Right lobe of liver (tissue), 6 donors: ENCODE measurements around the gene PLCZ1. TPM values are rescaled to one million over a fixed set of nuclear protein-coding genes. Genes with fewer than 3 reads are reported as not detected.

Experiments used
- ATAC-seq, 4 donors: fragments of 200-7000 bp; cut with Tn5 transposase; one replicate each; pipeline ENCODE4 v1.9.1; 2020; ENCODE audit warnings: mild to moderate bottlenecking in 4 of 4, moderate library complexity in 4 of 4
- DNase-seq, 3 donors: peaks; one replicate each; pipeline ENCODE4 v3.0.0-alpha.2; 2020
- H3K27ac ChIP-seq, 3 donors: fragments of 200-600 bp; one replicate each; pipeline ENCODE4 v1.8.0; 2022
- H3K27me3 ChIP-seq, 2 donors: fragments of 200-600 bp; one replicate each; pipeline ENCODE4 v1.8.0; 2022
- H3K36me3 ChIP-seq, 4 donors: fragments of 200-600 bp; sonication (generic) in 1 of 4; one replicate each; pipeline versions ENCODE4 v1.5.1 to v1.8.0; 2017 to 2022; ENCODE audit warnings: control low read depth in 1 of 4
- H3K4me1 ChIP-seq, 4 donors: fragments of 200-600 bp; sonication (generic) in 1 of 4; one replicate each; pipeline versions ENCODE4 v1.5.1 to v1.8.0; 2017 to 2022; ENCODE audit warnings: control low read depth in 1 of 4
- H3K4me3 ChIP-seq, 3 donors: fragments of 200-600 bp; one replicate each; pipeline ENCODE4 v1.8.0; 2022
- H3K9me3 ChIP-seq, 4 donors: fragments of 200-600 bp; sonication (generic) in 1 of 4; one replicate each; pipeline versions ENCODE4 v1.5.1 to v1.8.0; 2017 to 2022; ENCODE audit warnings: control low read depth in 1 of 4
- CTCF ChIP-seq, 4 donors: fragments of 200-600 bp in 3 of 4; fragments of 450-650 bp in 1 of 4; IDR thresholded peaks; one replicate each; pipeline versions ENCODE4 v1.5.1 to v1.8.0; 2016 to 2022; ENCODE audit warnings: antibody characterized with exemption in 4 of 4, mild to moderate bottlenecking in 2 of 4
- POLR2A ChIP-seq: fragments of 450-650 bp; IDR thresholded peaks from one replicate; pipeline ENCODE4 v1.6.1; 2017; ENCODE audit warnings: antibody characterized with exemption, mild to moderate bottlenecking
- WGBS: methylation state at CpG from one replicate; pipeline ENCODE4 v1.1.6; 2018; ENCODE audit warnings: low coverage, low lambda C conversion rate; ENCODE audit not compliant: insufficient coverage; ENCODE audit errors: missing lambda C conversion rate; 5-methylcytosine and 5-hydroxymethylcytosine counted together
- intact Hi-C, 2 donors: fragments of 100-400 bp; cut with DNase I; formaldehyde crosslinking; loops; one replicate each; pipeline versions ENCODE4 v1.11.2 to v1.14.1; 2022
- total RNA-seq, 6 experiments: library from RNA; depleted of rRNA in 2 of 6; stranded (reverse); fragments of >200 nt in 2 of 6; fragmentation: NEBNext Ultra II Directional in 3 of 6; extraction: Animal tissue kit (Norgen Biotek cat#: 25700) in 3 of 6; gene quantifications; one replicate each; pipeline versions ENCODE4 v1.1.0 to v1.2.4, GENCODE V29; 2016 to 2023
- donor health status: DM: no; HTN: yes; CAD: no.
- donor health status: DM: no; HTN: no; CAD: no.
- donor health status: DM: no; HTN: no; CAD: no.
- donor health status: DM: no; HTN: yes; CAD: no.
- donor health status: DM: no; HTN: yes; CAD: no.

Gene PLCZ1
- total RNA-seq, 6 experiments from 2014 or later: not detected

- no peak overlapping the region for H3K27ac ChIP-seq
- H3K4me1 ChIP-seq: peaks cover 0 to 14% (median 7%) of the 10 kb centered on the region in 4 donors
- peak; percentile 43 to 52 (median 47) for ATAC-seq
- no peaks in the 10 kb centered on the region for H3K36me3 ChIP-seq
- no peak overlapping the region for H3K4me3 ChIP-seq
- 42% methylated on average over 2 of the region's 2 CpGs for WGBS
- H3K27me3 ChIP-seq: no peaks in the 10 kb centered on the region
- DNase-seq: no peak
- no peak for TF ChIP-seq CTCF (IDR thresholded peaks at IDR 0.05)
- TF ChIP-seq POLR2A: no peak
- intact Hi-C loops: no loop called here
- H3K9me3 ChIP-seq: no peaks in the 10 kb centered on the region
These were observed 14.1 kb upstream of the PLCZ1 start for GRCh38 chr12:18751866-18752265.

GRCh38 chr12:18750085-18750484 lies 12.3 kb upstream of the PLCZ1 start:
- ATAC-seq (peak; percentile 38 to 51 (median 46)), DNase-seq (no peak)
- intact Hi-C loops: no loop called here
- 37% methylated on average over 1 of the region's 1 CpG for WGBS
- Histone ChIP-seq H3K27ac (no peak overlapping the region), H3K4me3 (no peak overlapping the region), H3K36me3 (no peaks in the 10 kb centered on the region), H3K9me3 (no peaks in the 10 kb centered on the region), H3K27me3 (no peaks in the 10 kb centered on the region), H3K4me1 (peaks cover 0 to 14% (median 7%) of the 10 kb centered on the region in 4 donors)
- TF ChIP-seq CTCF (IDR thresholded peaks at IDR 0.05) (no peak), POLR2A (no peak)

- ATAC-seq (no peak), DNase-seq (no peak)
- TF ChIP-seq CTCF (IDR thresholded peaks at IDR 0.05) (no peak), POLR2A (no peak)
- Histone ChIP-seq H3K27me3 (no peaks in the 10 kb centered on the region), H3K27ac (no peak overlapping the region), H3K4me1 (peaks cover 0 to 14% (median 7%) of the 10 kb centered on the region in 4 donors), H3K9me3 (no peaks in the 10 kb centered on the region), H3K4me3 (no peak overlapping the region), H3K36me3 (no peaks in the 10 kb centered on the region)
- WGBS: 53% methylated on average over 2 of the region's 4 CpGs
- intact Hi-C loops: no loop called here
These were observed 11.7 kb upstream of the PLCZ1 start for GRCh38 chr12:18749386-18749957.

- no peaks in the 10 kb centered on the region for H3K9me3 ChIP-seq
- intact Hi-C loops: no loop called here
- H3K27me3 ChIP-seq: no peaks in the 10 kb centered on the region
- H3K4me1 ChIP-seq: peaks cover 0 to 8% (median 3%) of the 10 kb centered on the region in 4 donors
- no peaks in the 10 kb centered on the region for H3K36me3 ChIP-seq
- TF ChIP-seq CTCF (IDR thresholded peaks at IDR 0.05) (no peak), POLR2A (no peak)
- no peak for ATAC-seq
- WGBS: 61% methylated on average over 1 of the region's 1 CpG
- no peak overlapping the region for H3K4me3 ChIP-seq
- no peak overlapping the region for H3K27ac ChIP-seq
- DNase-seq: no peak
These were observed 10.1 kb upstream of the PLCZ1 start for GRCh38 chr12:18747895-18748294.
